HCEC 1CT (cell line): Measurements from ENCODE around the gene NTRK2.
"Not testable (repeated sequence)": the region's sequence is repeated elsewhere in the genome, so short reads cannot be mapped to it uniquely, and the experiment has no call there.

Source experiments
- DNase-seq: peaks from one replicate; pipeline ENCODE4 v3.0.0-alpha.2; 2017

Gene NTRK2

GRCh38 chr9:84858364-84858763 lies 188.8 kb downstream of the NTRK2 start:
- DNase-seq: no peak

GRCh38 chr9:84860249-84861115 lies 191.0 kb downstream of the NTRK2 start:
- DNase-seq: no peak

GRCh38 chr9:84861455-84861854 lies 191.9 kb downstream of the NTRK2 start:
- DNase-seq: no peak

GRCh38 chr9:84862308-84862707 lies 192.8 kb downstream of the NTRK2 start:
- no peak for DNase-seq

- DNase-seq: no peak
Observed at GRCh38 chr9:84862810-84863287, 193.3 kb downstream of the NTRK2 start.

GRCh38 chr9:84863372-84863771 lies 193.8 kb downstream of the NTRK2 start:
- no peak for DNase-seq

- DNase-seq: no peak
Observed at GRCh38 chr9:84866396-84867175, 197.1 kb downstream of the NTRK2 start.

- no peak for DNase-seq
Observed at GRCh38 chr9:84867186-84867585, 197.7 kb downstream of the NTRK2 start.

GRCh38 chr9:84869091-84869490 lies 199.6 kb downstream of the NTRK2 start:
- DNase-seq: no peak

- no peak for DNase-seq
Observed at GRCh38 chr9:84871983-84872382, 202.5 kb downstream of the NTRK2 start.

GRCh38 chr9:84874022-84874421 lies 204.5 kb downstream of the NTRK2 start:
- DNase-seq: no peak

GRCh38 chr9:84874596-84874995 lies 205.1 kb downstream of the NTRK2 start:
- no peak for DNase-seq

- no peak for DNase-seq
Observed at GRCh38 chr9:84875193-84875592, 205.7 kb downstream of the NTRK2 start.

GRCh38 chr9:84879631-84880030 lies 210.1 kb downstream of the NTRK2 start:
- no peak for DNase-seq

- no peak for DNase-seq
Observed at GRCh38 chr9:84880835-84881234, 211.3 kb downstream of the NTRK2 start.

- DNase-seq: no peak
Observed at GRCh38 chr9:84886866-84887265, 217.3 kb downstream of the NTRK2 start.

GRCh38 chr9:84891924-84892323 lies 222.4 kb downstream of the NTRK2 start:
- DNase-seq: no peak

- DNase-seq: no peak
Observed at GRCh38 chr9:84893419-84894128, 224.0 kb downstream of the NTRK2 start.

GRCh38 chr9:84894859-84895258 lies 225.3 kb downstream of the NTRK2 start:
- no peak for DNase-seq

GRCh38 chr9:84897362-84898094 lies 228.0 kb downstream of the NTRK2 start:
- DNase-seq: no peak

- no peak for DNase-seq
Observed at GRCh38 chr9:84898188-84898587, 228.7 kb downstream of the NTRK2 start.

- DNase-seq: not testable (repeated sequence)
Observed at GRCh38 chr9:84898618-84899017, 229.1 kb downstream of the NTRK2 start.

- no peak for DNase-seq
Observed at GRCh38 chr9:84899326-84899725, 229.8 kb downstream of the NTRK2 start.
